IMR-90 (cell line): Measurements from ENCODE around the gene IER3.
A peak's percentile ranks its signal among the peaks of the same experiment; 100 is the strongest.

Experiments used
- CHD1 ChIP-seq: IDR thresholded peaks from 2 replicates; pipeline ENCODE4 v1.6.1; 2012; ENCODE audit warnings: low read depth, low read length, improper control_type of control experiment
- FOS ChIP-seq: fragments of 150-350 bp; IDR thresholded peaks from 2 replicates; pipeline ENCODE4 v1.6.1; 2016; ENCODE audit warnings: low read depth, low read length
- MAZ ChIP-seq: IDR thresholded peaks from 2 replicates; pipeline ENCODE4 v1.6.1; 2012; ENCODE audit warnings: low read depth, mild to moderate bottlenecking, low read length, improper control_type of control experiment, moderate library complexity, borderline replicate concordance
- POLR2A ChIP-seq: IDR thresholded peaks from 2 replicates; pipeline ENCODE4 v1.6.1; 2012; ENCODE audit warnings: mild to moderate bottlenecking, low read depth, low read length
- RAD21 ChIP-seq: IDR thresholded peaks from 2 replicates; pipeline ENCODE4 v1.6.1; 2012; ENCODE audit warnings: low read length, improper control_type of control experiment
- RFX5 ChIP-seq: IDR thresholded peaks from 2 replicates; pipeline ENCODE4 v1.8.0; 2012; ENCODE audit warnings: low read depth, mild to moderate bottlenecking, low read length, moderate library complexity
- SMC3 ChIP-seq: fragments of 150-350 bp; IDR thresholded peaks from 2 replicates; pipeline ENCODE4 v1.6.1; 2016; ENCODE audit warnings: low read depth, mild to moderate bottlenecking, antibody characterized with exemption, low read length, moderate library complexity
- TF ChIP-seq, protein P1 (sequence below): conservative IDR thresholded peaks from 2 replicates; pipeline ENCODE4 v1.5.1; 2012; ENCODE audit warnings: mild to moderate bottlenecking, low read depth, low read length, improper control_type of control experiment
- TF ChIP-seq, protein P2 (sequence below): fragments of 150-350 bp; IDR thresholded peaks from 2 replicates; pipeline ENCODE4 v1.6.1; 2017; ENCODE audit warnings: mild to moderate bottlenecking, antibody characterized with exemption, low read length, low read depth

DNA sequence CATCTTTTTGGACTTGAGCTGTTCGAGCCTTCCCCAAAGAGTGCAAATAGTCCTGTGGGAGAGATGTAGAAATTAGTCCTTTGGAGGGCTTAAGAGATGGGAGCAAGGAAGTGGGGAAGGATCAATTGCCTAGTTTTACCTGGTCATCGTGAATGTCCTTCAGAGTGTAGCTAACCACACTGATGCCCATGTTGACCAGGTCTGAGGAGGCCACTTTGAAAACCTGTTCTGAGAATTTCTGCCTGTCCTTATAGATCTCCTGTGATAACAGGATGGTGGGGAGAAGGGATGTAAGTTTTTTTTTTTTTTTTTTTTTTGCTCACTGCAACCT, 3.8 kb downstream of the IER3 start:
- TF ChIP-seq, protein P1, sequence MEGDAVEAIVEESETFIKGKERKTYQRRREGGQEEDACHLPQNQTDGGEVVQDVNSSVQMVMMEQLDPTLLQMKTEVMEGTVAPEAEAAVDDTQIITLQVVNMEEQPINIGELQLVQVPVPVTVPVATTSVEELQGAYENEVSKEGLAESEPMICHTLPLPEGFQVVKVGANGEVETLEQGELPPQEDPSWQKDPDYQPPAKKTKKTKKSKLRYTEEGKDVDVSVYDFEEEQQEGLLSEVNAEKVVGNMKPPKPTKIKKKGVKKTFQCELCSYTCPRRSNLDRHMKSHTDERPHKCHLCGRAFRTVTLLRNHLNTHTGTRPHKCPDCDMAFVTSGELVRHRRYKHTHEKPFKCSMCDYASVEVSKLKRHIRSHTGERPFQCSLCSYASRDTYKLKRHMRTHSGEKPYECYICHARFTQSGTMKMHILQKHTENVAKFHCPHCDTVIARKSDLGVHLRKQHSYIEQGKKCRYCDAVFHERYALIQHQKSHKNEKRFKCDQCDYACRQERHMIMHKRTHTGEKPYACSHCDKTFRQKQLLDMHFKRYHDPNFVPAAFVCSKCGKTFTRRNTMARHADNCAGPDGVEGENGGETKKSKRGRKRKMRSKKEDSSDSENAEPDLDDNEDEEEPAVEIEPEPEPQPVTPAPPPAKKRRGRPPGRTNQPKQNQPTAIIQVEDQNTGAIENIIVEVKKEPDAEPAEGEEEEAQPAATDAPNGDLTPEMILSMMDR: no peak
- TF ChIP-seq, protein P2, sequence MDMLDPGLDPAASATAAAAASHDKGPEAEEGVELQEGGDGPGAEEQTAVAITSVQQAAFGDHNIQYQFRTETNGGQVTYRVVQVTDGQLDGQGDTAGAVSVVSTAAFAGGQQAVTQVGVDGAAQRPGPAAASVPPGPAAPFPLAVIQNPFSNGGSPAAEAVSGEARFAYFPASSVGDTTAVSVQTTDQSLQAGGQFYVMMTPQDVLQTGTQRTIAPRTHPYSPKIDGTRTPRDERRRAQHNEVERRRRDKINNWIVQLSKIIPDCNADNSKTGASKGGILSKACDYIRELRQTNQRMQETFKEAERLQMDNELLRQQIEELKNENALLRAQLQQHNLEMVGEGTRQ: no peak
- TF ChIP-seq POLR2A (peak; percentile 66), MAZ (no peak), RAD21 (no peak), CHD1 (no peak), FOS (no peak), SMC3 (no peak), RFX5 (no peak)
